GM21619 (cell line): ENCODE data around the gene ITGA7.

Source experiments
- ATAC-seq: cut with Tn5 transposase; IDR thresholded peaks from one replicate; pipeline ENCODE4 v1.9.1; 2021; ENCODE audit not compliant: unreplicated experiment

ITGA7 gene

DNA sequence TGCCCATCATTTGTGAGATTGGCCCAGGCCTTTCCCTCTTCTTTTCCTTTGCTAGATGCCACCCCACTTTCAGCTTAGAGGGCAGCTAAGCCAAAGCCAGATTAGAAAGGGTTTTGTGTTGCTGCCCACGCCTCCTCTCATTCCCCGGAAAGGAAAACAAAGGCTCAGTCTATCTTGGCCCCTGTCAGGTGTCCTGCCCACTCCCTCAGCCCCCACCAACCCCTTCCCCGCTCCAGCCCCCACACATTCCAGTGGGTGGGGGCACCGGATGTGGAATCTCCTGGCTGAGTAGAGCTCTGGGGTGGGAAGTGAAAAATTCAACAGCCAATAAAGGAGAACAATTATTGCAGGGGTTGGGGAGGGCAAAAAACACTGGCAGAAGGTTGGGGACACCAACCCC is 10.3 kb upstream of the ITGA7 start:
- no peak for ATAC-seq

DNA sequence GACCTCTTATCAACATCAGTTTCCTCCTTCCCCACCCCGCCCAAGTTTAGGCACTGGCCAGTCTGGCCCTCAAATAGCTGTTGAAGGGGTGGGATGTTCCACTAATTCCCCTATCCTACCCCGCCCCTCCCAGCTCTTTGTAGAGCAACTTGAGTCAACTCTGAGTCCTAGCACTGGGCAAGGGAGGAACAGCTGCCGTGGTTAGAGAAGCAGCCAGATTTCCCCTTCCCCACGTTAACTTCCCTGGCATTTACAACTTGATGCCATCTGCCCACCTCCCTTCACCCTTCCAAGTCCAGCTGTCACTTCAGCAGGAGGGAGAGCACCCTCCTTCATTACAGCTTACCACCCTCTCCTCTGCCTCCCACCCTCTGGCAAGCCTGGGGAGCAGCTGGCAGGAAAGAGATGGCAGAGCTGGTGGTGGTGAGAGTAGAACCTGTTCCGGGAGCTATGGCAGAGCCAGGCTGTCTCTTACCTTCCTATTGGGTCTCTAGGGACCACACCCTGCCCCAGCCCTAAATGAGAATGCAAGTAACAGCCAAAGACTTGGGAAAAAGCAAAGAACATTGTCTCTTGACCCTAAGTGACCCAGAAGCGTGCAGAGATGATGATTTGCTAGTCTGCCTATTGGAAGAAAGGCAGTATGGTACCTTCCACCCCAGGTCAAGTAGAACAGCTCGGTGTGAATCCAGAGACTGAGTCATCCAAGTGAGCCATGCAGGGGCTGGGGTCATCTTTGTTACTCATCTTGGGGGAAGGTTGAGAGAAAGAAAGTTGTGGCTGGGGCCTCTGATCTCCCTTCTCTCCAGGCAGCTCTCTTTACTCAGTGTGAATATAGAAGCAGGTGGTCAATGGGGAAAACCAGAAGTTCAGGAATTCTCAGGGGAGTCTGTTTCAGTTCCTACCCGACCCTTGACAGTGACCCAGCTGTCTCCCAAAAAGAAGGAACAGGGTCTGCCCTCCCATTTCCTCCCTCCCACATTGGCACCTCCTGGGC is 9.6 kb upstream of the ITGA7 start:
- ATAC-seq: no peak

DNA sequence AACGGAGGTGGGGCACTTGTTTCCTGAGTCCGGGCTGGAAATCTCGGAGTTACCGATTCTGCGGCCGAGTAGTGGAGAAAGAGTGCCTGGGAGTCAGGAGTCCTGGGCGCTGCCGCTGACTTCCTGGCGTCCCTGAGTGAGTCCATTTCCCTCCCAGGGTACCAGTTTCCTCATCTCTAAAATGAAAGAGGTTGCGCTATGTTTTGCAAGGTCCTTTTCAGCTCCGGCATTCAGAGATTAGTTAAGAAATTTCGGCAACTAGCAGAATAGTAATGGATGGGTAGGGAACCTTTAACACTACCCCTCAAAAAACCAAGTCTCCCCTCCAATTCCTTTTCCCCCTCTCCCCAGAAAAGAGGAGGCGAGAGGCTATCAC is 8.9 kb upstream of the ITGA7 start:
- peak; percentile 28 for ATAC-seq

DNA sequence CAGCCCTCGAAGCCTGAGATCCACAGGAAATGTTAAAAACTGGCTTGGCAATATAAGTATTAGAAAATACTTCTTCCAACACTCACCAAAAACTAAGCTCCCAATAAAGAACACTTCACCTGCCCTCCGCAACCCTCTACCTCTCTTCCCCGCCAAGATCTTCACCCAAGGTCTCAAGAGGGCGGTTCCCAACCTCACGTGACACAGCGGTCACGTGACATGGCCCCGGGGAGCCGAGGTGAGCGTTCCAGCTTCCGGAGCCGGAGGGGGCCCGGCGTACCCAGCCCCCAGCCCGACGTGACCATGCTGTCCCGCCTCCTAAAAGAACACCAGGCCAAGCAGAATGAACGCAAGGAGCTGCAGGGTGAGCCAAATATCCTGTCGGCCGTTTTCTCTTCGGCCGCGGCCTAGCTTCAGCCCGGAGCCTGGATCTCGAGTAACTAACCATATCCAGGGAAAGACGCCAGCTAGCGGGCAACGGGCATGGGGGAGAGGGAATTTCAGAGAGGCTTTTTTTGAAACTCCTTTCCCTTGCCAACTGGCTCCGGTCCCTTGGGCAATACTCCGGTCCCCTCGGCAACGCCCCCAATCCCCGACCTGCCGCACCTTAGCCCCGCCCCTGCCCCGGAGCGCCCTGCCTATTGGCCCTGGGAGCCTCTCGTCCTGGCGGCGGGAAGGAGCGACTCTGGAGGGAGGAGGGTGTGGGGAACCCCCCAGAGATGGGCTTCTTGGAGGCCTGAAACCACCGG is 8.3 kb upstream of the ITGA7 start, which contains the start of gene BLOC1S1:
TSS of gene BLOC1S1 (plus strand) at position 214 of the 749 bp plus-strand sequence. CDS start at position 220, 6 bp downstream.
- ATAC-seq: peak; percentile 91

DNA sequence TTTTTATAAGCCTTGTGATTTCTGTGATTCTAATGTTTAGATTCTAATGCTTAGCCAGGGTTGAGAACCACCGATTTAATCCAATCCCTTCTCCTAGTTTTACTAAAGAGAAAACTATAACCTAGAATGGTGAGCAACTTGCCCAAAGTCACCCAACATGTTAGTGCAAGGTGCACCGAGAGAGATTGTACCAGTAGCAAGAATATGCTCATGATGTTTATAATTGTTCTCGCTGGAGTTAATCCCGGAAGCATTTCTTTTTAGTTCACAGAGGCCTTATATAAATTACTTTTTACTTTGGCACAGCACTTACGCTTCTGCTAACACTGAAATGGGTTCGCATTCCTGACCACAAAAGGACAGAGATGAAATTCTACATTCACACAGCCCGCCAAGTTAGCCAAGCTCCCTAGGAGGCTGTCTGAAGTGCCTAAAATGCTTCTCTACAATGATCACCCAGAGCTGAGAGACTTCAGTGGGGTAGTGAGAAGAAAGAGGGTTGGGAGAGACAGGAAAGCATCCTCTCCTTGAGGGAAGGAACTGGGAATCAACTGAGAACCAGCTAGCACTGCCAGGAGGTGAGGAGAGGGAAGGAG is 7.6 kb upstream of the ITGA7 start:
- ATAC-seq: no peak

DNA sequence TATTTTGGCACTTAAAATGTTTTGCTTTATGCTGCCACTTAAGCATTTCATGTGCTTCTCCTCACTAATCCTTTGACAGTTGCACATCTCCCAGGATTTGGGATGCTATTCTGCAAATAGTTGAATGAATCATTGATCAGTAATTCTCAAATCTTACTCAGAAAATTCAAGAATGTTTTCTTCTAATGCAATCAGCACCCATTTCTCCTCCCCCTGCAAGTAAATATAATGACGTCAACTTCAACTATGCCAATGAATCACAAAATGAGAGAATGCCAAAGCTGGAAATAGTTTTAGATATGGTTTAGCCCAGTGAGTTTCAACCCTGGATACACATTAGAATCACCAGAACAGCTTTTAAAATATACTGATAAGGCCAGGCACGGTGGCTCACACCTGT is 6.0 kb upstream of the ITGA7 start:
- no peak for ATAC-seq

DNA sequence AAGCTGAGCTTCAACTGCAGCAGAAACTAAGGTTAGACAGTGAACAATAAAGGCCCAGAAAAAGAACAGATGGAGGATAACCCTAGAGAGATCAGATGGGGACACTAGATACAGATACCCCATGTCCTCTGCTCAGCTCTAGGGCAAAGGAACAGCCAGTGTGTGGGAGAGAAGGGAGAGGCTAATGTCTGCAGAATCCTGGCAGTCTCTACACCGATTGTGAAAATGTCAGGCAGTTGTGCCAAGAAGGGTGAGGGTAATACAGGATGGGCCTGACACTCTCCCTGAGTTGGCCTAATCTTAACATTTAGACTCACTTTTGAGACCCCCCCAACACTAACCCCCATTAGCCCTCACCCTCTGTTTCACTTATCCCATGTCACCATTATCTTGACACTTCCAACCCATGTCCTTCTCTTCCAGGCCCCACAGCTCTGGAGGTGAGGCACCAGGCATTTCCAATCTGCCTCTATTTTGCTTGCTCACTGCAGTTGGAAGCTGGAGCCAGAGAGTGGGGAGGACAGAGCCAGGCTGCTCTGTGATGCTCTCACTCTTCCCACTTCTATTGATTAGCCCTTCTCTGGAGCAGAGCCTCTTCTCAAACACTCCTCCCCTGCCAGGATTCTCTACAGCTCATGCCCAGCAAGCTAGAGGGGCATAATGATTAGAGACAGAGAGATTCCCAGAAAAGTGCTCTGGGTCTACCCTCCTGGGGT is 5.2 kb upstream of the ITGA7 start:
- ATAC-seq: no peak

DNA sequence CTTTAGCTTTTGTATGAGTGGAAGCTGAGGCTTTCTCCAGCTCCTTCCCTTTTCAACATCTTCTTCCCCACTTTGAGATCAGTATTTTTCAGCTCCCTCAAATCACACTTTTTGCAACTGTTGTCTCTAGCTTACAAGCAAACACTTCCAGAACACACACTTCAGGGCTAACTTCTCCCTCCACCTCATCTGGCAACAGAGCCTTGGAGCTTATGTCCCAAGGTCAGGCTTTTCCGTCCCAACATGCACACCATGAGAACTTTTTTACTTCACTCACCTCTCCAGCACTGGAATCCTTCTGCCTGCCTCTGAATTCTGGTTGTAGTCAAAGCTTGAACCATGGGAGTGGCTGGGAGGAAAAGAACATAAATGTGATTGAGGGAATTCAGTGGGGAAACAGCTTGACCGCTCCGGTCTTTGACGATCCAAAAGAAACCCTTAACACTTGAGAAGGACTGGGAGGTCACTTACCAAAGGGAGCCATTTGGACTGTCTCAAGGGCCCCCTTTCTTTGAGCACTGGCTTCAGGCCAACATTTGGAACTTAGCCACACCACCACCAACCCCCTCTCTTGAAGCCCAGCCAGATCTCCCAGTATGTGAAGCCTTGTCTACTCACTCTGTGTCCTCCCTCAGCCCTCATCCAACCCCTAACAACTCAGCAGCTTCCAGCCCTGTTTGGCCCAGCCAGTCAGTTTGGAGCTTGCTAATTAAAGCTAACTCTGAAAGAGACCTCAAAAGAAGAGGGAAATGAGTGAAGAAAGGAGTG is 4.3 kb upstream of the ITGA7 start:
- ATAC-seq: no peak

DNA sequence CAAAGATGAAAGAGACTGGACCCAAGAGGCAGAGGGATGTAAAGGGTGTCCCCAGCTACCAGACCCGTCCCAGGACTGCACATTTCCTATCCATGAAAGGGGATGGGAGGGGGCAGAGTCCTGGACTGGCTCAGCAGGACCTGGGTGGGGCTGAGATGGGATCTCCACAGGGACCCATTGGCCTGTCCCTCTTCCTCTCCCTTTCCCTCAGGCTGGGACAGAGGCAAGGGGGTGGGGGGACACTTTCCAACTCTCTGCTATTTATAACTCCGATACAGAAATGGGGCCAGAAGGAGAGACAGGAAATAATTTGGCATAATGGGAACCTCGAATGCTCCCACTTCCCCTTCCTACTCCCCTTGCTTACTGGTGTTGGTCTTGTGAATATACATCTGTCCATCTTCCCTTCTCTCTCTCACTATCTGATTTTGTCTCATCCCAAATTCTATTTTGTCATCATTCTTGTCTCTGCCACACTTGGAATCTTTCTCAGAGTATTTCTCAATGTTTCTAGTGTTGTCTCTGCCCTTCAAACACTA is 1.1 kb upstream of the ITGA7 start:
- ATAC-seq: no peak

DNA sequence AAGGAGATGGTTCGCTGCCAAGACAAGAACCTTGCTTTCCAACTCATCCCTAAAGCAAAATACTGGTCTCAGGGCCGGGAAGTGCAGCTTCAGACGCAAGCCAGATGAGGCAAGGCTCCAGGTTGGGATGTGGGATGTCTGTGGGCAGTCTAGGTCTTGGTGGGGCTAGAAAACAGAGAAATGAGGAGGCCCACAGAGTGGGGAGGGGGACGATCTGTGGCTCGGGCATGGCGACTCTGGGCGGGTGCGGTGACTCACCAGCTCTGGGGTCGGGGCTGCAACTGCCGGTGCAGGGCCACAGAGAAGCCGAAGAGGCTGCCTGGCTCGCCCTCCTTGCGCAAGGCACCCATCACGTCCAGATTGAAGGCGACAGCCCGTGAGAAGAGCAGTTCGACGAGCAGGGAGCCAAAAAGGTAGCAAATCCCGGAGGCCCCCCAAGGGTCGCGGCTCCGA is 459 bp downstream of the ITGA7 start:
- no peak for ATAC-seq

DNA sequence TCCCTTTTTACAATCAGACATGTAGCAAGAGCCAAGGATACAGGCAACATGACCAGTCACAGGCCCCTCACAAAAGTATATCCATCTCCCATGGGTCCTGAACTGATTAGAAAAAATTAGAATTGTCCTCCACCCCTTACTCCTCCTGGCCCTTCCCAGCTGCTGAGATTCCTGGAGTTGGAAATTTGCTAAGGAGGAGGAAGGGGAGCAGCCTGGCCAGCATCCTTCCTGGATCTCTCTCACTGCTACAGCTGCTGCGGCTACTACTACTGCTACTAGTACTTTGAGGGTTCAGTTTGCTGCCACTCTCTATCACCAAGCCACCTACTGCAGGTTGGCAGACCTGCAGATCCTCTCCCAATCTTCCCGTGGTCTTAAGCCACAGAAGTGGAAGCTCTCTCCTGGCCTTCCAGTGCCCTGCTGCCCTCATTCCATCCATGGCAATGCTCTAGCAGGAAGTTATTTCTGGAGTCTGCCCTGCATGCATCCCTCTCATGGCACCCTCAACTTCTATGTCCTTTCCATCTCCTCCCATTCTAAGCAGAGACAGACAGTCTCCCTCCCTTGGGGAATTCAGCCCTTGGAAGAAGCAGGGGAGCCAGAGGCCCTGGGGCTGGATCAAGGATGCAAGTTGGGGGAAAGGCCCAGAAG is 1.0 kb downstream of the ITGA7 start:
- ATAC-seq: no peak

DNA sequence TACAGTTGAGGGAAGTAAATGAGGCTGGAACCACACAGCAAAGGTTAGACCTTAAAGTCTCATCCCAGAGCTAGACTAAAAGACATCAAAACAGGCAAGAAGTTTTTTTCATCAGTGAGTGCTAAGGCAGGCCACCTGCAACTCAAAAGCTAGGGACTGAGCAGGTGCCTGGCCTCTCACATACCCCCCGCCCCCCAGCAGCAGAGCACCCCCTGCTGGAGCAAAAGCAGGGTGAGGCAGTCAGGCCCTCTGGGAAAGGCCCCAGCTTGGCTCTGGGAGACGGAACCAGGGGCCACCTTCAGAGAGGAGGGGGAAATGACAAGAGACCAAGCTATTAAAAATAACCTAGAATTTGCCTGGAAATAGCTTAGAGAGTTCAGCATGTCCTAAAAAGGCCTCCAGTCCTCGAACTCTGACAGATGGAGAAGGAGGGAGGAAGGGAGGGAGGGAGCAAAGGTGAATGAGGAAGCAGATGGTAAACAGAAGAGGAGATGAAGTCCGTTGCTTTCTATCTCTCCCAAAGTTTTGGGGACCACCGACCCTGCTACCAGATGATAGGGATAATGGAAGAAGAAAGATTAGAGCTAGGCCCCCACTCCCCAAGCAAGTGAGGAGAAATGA is 1.8 kb downstream of the ITGA7 start:
- ATAC-seq: no peak

DNA sequence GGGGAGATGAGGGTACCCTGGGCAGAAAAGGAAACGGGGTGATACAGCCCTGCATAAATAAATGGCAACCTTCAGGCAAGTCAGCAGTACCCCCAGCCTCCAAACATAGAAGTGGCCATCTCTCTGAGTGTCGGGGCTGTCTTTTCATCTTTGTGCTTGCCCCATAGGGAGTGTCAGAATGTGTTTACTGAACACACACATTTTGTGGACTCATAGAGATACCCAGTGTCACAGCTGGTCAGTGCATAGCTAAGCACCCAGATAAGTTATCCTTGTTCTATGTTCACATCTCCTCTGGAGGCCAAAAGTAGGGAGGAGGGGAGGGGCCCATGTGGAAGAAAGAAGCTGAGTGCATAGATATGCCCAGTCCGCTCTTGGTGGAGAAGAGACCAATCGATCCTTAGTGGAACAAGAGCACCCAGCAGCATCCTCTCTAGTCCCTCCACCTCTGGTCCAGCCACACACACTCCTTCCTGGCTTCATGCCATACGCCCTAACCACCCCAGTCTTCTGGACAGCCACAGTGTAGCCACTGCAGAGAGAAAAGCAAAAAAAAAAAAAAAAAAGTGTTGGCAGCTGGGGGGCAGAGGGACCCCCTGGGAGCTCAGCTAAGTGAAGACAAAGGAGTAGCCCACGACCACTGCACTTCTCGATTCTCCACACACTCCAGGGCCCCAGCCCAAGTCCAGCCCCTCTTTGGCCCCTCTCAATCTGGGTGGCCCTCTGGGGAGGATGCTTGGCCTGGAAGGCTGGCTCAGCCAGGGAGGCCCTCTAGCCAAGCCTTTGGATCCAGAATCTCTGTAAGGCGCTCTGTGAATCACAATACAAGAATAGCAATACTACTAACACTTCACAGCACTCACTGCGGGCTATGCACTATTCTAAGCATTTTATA is 2.6 kb downstream of the ITGA7 start:
- ATAC-seq: no peak

DNA sequence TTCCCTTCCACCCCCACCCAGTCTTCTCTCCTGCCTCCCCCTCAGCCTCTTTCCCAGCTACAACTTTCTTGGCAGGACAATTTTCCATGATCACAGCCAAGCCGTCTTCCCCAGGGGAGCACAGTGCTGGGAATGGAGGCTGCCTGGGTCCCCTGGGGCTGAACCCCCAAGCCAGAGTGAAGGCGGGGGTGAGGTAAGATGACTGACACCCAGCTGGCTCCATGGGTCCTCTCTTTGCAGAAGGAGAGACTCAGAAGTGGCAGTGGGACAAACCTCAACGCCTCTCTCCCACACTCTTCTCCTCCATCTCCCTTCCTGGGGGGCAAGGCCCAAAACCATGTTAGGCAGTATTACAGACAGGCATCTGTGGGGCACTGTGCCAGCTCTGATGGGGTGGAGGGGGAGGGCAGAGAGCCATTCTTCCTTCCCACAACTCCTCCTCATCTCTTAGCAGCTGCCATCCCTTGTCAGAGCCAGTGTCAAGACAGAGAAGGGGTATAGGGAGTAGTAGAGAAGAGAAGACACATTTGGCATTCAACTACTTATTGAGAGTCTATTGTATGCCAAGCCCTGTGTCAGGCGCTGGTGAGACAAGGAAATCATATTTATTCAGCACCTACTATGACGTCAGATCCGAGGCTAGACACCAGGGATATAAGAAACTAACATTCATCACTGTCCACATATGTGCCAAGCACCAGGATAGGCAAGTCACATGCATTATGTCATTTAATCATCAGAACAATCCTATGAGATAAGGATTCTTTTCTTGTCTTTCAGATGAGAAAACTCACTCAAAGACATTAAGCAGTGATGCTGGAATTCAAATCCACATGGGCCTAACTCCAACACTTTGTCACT is 3.6 kb downstream of the ITGA7 start:
- no peak for ATAC-seq

DNA sequence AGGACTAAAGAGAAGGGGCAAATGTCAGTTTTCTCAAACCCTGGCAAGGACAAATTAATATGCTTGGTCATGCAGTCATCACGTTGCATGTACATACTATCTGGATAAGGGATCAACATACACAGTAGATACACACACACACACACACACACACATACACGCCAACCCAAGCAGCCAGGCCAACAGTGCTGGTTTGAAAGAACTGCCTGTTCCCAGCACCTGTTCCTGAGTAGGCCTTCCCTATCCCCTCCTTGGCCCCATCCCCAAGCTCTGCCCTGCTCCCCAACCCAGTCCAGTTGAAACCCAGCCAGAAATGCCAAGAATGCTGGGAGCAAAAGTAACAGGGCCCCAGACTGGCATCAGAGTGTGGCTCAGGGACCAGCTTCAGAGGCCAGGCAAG is 4.4 kb downstream of the ITGA7 start:
- ATAC-seq: no peak

DNA sequence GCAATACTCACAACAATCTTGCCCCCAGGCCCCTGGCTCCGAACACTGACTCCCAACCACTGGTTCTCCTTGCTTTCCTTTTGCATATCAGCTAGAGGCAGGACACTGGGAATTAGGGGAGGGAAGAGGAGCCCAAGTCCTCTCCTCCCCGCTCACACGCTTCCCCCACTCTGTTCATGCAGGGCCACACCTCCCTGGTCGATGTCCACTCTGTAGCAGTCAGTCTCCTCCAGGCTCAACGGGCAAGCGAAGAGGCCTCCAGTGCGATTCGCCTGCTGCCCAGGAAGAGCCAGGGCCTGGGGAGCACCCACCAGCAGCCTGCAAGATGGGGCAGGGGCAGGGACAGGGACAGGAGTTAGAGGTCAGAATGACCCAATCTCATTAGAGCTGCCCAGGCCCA is 4.8 kb downstream of the ITGA7 start:
- no peak for ATAC-seq
